Hepatic stellate cell (primary cell): ENCODE results near the gene LSM12.

Experiments
- DNase-seq: peaks from one replicate; pipeline ENCODE4 v3.0.0; 2011; ENCODE audit warnings: low spot score

The LSM12 gene

DNA sequence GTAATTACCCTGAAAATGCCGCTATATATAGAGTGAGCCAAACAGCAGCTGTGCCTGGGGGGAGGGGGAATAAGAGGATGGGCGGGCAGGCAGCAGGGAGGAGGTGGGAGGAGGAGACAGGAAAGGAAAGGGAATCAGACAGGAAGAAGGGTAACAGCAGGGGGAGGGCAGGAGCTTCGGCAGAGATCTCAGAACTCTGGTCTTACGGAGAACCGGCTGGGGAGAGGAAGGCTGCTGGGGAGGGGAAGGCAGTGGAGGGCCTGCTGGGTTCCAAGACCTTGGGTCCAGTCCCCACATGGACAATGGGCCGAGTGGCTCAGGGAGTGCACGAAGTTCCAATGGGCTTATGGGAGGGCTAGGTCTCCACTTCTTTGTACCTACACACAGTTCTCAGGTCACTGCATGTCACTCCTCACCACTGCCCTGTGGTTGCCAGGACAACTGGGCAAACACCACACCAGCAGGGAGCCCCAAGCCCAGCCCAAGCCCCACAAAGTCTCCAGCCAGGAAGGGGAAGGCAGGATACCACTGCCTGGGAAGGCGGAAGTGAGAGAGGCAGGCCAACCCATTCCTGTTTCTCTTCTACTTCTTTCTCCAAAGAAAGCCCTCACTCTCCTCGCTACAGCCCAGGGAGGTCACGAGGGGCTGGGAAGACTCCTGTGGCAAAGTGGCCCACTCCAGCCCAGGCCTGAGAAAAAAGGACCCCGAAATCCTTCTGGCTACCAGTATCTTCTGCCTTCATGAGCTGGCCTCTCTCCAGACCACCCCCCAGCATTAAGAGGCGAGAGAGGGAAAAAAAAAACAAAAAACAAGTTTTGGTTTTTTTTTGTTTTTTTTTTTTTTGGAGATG is 29.4 kb upstream of the LSM12 start:
- DNase-seq, result peak; percentile 88

DNA sequence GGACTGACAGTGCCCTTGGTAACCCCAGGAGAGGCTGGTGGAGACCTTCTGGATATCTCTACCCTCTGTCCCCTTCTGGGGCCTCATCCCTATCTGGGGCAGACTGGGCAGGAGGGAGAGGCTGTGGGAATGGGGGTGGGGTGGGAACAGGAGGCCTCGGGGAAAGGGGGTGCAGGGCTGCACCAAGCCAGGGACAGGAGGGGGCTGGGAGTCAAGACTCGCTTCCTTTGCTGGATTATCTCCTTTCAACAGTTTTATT is 28.8 kb upstream of the LSM12 start:
- no peak for DNase-seq

DNA sequence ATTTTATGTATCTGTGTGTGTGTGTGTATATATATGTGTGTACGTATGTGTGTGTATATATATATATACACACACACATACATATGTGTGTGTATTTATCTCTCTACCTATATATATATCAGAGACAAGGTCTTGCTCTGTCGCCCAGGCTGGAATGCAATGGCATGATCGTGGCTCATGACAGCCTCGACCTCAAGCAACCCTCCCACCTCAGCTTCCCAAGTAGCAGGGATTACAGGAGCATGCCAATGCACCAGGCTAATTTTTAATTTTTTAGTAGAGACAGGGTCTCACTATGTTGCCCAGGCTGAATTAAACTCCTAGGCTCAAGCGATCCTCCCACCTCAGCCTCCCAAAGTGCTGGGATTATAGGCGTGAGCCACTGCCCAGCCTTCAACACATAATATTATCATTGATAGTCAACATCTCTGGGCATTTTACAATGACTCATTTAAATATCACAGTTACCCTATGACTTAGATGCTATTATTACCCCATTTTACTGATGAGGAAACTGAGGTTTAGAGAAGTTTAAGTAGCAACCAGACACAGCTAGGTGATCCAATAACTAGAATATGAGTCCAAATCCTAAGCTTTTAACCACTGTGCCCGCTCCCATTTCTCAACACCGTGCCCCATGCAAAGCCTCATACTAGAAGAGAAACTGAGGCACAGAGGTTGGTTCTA is 28.4 kb upstream of the LSM12 start:
- no peak for DNase-seq

DNA sequence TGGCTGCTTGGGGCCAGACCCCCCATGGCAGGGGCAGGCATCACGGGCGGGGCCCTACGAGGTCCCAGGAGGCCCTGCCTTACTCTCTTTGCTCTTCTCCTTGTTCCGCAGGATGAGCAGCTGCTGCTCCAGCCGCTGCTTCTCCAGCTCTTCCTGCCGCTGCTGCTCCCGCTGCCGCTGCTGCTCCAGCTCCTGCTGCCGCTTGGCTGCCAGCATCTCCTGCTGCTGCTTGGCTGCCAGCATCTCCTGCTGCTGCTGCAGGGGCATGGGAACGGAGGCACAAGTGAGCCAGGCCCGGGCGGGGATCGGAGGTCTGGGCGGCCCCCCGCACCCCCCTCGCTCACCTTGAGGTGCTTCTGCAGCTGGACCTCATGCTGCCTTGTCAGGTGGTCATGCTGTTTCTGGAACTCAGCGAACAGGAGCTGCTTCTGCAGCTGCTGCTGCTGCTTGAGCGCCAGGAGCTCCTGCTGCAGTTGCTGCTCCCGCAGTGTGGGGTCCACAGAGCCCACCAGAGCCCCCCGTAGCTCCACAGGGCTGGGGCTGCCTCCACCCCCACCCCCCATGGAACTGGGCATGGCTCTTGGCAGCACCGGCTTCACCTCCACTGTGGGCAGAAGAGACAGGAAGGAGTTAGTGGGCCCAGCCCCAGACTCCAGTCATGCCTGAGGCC is 26.9 kb upstream of the LSM12 start:
- DNase-seq, result no peak

DNA sequence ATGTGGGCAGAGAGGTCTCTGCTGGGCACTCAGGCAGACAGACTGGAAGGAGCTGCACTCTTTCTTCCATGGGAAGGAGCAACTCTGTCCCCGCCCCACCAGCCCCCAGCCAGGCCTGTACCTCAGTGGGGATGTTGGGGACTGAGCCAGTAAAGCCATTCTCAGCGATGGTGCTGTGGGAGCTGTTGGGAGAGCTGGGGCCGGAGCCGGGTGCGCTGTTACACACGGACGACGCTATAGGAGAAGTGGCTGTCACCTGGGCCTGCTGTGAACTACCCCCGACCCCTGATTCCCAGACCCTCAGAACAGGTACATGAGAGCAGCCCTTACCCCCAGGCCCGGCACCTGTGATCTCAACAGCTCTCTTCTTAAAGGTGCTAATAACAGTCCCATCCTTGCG is 25.6 kb upstream of the LSM12 start:
- no peak for DNase-seq

DNA sequence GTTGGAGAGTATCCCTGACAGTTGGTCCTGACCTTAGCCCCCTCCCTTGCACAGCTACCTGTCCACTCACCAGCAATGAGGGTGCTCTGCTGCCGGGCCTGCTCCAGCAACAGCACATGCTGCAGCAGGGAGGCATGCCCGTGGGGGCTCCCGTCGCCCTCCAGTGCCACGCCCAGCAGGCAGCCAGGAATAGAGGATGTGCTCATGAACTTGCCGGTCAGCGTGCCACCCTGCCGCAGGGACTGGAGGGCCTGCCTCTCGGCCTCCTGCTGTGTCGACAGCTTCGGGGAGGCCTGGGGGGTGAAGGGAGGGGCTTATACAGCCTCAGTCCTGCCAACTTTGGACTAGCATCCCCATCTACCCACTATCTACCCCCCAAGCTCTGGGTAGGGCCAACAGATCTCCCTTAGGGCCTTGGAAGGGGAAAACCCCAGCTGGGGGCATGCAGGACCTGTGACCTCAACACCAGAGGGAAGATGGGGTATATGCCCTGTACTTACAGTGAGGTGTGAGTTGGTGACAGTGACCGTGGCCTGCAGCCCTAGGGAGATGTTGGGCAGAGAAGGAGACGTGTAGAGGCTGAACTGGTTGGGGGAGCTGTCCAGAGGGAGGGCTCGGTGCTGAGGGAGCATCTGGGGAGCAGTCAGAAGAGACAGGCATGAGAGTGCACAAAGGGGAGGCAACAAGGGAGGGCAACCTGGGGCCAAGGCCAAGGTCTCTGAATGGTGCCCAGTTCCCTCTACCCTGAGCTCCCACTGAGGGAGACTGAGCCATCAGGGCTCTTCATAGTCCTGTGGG is 24.9 kb upstream of the LSM12 start:
- DNase-seq, result no peak

DNA sequence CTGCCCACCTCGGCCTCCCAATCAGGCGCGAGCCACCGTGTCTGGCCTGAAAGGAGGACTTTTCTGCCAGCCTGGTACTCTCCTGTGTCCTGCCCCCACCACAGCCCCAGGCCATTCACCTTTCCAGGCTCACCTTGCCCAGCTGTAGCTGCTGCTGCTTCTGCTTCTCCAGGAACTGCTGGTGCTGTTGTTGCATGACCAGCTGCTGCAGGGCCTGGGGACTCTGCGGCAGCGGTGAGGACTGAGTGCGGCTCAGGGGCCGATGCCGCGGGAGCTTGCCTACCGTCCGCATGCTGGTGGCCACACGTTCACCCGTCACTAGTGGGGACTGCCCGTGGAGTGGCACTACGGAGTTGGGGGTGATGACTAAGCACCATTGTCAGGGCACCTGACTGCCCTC is 21.8 kb upstream of the LSM12 start:
- DNase-seq, result no peak

DNA sequence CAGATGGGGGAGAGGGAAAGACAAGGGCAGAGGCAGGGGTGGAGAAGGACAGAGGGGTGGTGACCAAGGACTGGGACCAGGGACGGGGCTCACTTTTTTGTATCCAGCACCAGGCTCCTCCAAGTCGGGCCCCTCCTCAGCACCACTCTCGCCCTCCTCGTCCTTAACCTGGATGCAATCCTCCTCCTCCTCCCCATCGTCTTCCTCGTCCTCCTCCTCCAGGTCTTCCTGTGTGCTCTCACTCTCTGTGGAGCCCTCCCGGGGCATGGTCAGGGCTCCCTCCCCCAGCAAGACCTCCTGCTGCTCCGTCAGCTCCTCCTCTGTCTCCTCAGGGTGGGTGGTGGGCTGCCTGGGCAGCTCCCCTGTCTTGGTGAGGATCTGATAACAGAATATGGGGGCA is 20.8 kb upstream of the LSM12 start:
- no peak for DNase-seq

DNA sequence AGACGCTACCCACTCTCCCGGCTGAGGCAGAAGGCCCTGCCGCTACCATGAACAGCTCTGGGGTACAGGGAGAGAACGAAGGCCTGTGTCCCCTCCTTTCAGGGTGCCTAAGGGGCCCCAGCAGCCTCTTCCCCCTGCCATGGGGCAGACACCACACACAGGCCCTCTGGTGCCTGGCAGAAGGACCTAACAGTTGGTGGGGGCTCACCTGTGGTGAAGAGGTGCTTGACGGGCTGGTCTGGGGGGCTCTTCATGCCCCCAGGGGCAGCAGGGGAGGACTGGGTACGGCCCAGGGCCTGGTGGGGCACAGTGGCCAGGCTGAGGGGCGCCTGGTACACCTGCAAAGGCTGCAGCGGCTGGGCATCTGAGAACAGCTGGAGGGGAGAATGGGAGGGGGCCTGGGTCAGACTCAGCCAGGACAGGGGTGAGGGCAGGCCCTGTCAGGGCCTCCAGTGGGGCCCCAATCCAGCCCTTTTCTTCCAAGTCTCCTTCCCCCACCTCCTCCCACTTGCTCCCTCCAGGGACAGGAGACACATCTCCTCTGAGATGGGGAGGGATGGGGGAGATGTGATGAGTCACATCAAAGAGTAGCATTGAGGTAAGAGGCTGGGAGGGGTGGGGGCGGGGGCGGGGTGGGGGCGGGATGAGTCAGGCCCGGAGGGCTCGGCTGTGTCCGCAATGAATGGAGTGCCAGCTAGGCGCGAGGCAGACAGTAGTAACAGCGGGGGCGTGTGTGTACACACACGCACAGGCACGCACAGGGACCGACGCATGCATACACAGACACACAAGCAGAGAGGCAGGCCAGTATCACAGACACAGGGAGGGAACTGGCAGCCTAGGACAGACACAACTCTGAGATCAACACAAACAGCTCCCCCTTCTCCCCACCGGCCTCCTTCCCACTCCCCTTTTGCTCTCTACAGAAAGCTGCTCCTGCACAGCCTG is 20.2 kb upstream of the LSM12 start:
- DNase-seq, result peak; percentile 99

DNA sequence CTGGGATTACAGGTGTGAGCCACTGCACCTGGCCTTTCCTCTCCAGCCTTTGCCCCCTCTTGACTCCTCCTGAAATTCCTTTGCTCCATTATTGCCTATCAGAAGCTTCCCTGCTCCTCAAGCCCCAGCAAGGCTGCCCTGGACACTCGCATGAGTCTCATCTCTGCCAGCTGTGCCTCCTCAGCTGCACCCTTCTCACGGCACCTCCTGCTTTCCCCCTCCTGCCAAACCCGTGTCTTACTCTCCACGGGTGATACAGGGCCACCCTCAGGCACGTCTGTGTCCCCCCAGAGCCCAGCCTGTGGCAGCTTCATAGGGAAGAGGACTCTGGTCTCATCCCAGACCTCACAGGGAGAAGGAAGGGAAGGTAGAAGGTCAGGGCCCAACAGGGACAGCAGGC is 19.4 kb upstream of the LSM12 start:
- no peak for DNase-seq

DNA sequence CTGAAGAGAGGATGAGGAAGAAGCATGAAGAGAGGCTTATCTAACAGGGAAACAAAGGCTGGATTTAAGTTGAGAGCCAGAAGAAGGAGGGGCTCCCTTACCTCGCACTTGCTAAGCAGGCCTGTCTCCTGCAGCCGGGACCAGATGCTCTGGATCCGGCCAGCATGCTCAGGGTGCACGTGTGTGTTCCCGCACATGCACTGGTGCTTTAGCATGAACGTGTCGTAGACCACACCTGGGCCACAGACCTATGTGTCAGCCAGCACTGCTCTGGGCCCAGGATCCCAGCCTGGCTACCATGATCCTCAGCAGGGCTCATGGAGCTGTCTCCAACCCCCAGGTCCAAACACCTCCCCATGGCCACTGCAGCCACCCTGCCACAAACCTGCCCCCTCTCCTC is 18.4 kb upstream of the LSM12 start:
- DNase-seq, result no peak

DNA sequence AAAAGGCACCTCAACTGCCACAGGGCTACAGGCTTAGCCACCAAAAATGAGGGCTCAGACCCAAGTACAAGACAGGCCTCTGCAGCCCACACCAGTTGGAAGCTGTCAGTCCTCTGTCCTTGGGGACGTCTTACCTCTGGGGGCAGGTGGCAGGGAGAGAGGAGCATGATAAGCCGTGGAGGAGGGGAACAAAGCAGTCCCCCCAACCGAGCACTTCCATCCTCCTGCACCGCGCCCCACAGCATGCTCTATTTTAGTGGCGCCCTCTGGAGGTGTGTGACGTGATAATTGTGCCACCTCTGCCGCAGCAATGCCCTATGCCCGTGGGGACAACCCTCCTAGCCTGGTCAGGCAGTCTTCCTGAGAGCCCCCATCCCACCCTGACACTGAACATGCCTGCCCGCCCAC is 17.7 kb upstream of the LSM12 start:
- DNase-seq, result no peak

DNA sequence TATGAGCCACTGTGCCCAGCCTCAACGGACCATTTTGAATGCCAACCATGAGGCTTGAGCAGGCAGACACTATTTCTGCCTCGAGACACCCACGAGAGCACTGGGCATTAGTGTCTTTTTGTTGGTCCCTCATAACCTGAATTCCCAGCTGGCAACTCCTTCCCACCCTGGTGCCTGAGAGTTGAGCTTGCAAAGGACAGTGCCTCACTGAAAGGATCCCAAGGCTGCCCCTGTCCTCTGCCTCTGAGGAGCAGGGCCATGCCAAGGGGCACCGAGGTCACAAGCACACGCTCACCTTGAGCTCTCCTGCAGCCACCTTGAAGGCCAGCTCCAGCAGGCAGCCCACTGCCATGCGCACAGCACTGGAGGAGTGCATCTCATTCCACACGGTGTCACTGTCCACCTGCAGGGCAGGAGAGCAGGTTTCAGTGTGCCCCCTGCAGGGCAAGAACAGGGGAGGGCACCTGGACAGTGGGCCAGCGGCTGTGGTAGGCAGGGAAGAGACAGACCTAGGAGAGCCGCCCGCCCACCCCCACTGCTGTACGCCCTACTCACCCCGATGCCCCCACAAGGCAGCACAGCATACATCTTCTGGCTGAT is 16.9 kb upstream of the LSM12 start:
- DNase-seq, result no peak

DNA sequence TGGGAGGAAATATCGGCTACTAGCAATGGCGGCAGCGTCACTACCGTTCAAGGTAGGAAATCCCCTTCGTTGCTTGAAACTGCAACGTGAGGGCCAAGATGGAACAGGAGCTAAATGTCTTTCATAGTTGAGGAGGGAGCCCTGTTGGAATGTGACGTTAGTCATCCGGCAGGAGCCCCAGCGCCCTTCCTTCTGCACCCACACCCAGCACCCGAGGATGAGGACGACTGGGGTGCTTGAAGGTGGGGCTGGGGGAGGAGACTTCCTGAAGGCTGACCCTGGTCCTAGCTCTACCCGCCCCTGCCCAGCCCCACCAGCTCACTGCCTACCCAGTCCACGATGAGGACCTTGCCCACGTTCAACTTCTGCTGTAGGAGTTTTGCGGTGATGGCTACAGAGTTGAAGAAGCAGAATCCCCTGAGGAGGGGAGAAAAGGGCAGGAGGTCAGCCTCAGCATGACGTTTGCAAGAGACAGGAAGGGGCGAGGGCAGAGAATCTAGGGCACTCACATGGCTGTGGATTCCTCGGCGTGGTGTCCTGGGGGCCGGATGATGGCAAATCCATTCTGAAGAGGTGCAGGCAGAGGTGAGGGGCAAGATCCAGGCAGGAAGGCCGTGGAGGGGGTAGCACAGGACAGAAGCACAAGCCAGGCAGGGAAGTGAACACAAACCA is 15.9 kb upstream of the LSM12 start:
- no peak for DNase-seq

DNA sequence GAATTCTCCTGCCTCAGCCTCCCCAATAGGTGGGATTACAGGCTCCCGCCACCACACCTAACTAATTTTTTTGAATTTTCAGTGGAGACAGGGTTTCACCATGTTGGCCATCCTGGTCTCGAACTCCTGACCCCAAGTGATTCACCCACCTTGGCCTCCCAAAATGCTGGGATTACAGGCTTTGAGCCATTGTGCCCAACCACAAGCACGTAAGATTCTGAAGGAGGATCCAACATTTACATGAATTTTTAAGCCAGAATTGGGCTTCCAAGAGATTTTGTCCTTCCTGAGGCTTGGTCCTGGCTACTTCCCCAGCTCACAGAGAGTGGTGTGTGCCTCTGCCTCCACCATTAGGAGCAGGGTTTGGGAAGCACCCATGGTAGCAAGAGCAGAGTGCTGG is 15.2 kb upstream of the LSM12 start:
- DNase-seq, result no peak

DNA sequence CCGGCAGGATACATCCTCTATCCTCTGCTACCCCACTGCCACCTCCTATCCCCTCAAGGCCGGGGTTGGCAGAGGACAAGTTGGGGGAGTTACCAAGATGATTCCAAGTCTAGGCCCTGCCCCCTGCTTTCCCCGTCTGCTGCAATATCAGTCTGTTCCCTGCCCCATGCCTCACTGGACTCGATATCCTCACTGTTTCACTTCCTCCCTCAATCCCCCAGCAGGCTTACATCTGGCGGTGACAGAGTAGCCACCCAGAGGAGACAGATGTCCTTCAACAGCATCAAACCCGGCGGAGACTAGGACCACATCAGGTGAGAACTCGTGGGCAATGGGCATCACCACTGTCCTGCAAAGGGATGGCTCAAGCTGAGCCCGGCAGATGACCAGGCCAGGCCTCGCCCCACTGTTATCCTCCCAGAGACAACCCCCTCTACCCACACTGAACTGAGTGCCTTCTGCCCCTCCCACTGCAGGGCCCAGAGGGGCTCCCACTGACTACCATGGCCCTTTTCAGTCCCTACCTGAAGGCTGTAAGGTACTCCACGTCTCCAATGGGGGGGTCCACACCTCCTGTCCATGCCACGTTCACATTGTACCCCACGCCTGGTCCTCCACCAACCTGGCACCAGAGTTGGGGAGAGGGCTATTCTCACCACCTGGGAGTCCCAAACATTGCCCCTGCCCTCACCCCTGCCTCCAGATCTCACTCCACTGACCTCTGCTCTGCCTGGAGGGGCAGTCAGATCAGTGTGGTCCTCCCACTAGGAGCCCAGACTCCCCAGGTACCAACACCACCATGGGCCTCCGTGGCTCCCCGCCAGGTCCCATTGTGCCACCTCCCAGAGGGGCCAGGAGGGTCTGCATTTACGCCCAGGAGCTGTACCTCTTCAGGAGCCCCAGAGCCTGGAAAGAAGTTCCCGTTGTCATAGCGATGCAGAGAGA is 13.7 kb upstream of the LSM12 start:
- no peak for DNase-seq

DNA sequence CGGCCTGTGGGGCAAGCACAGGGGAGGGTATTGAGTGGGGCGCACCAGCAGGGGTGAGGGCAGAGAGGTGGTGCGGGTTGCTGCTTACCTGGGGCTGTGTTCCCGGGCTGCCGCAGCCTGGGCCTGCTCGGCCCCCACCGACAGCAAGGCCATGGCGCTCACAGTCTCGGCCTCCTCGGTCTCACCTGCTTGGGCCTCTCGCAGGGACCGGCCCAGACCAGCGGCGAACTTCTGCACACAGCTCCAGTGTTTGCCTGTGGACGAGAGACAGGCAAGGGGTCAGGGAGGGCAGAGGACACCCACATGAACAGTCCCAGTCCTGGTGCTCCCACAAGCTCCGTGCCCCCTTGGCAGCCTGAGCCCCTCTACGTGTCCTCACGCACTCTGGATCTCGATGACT is 11.9 kb upstream of the LSM12 start:
- DNase-seq, result no peak

DNA sequence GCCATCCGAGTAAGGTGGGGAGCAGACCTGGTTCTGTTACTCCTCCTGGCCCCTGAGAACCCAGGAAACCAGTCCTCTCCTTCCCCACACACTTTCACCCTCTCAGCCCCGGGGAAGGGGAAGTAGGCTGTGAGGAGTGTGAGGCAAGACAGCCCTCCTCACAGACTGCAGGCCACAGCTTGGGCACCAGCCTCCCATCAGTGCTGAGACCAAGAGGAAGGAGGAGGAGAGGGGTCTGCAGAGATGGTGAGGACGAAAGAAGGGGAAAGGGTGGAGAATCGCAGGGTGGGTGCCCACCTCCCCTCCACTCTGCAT is 11.1 kb upstream of the LSM12 start:
- DNase-seq, result no peak
